ENCODE results near the gene HOXB9. TPM values are rescaled to one million over a fixed set of nuclear protein-coding genes. Genes with fewer than 3 reads are reported as not detected.

Gene HOXB9
- total RNA-seq, 1 donor: not detected

- TF ChIP-seq CTCF (IDR thresholded peaks at IDR 0.05; ENCODE audit: insufficient read depth, low read length): no peak
- DNase-seq (ENCODE audit: low read depth): no peak
- no peak overlapping the region for H3K4me3 ChIP-seq (ENCODE audit: low read depth, low read length)
Measured at GRCh38 chr17:48627623-48628521, 1.7 kb upstream of the HOXB9 start.

GRCh38 chr17:48627118-48627597 lies 1.0 kb upstream of the HOXB9 start:
- no peak overlapping the region for H3K4me3 ChIP-seq (ENCODE audit: low read depth, low read length)
- no peak for TF ChIP-seq CTCF (IDR thresholded peaks at IDR 0.05; ENCODE audit: insufficient read depth, low read length)
- DNase-seq (ENCODE audit: low read depth): no peak

GRCh38 chr17:48625495-48626244 lies 488 bp downstream of the HOXB9 start:
- TF ChIP-seq CTCF (IDR thresholded peaks at IDR 0.05; ENCODE audit: insufficient read depth, low read length): no peak

GRCh38 chr17:48624544-48625494 lies 1.3 kb downstream of the HOXB9 start:
- no peak for TF ChIP-seq CTCF (IDR thresholded peaks at IDR 0.05; ENCODE audit: insufficient read depth, low read length)
- H3K4me3 ChIP-seq (ENCODE audit: low read depth, low read length): peak overlapping the region; percentile 31
- DNase-seq (ENCODE audit: low read depth): no peak

More at GRCh38 chr17:48625495-48626244, 488 bp downstream of the HOXB9 start:
- peak overlapping the region; percentile 31 for H3K4me3 ChIP-seq (ENCODE audit: low read depth, low read length)
- no peak for DNase-seq (ENCODE audit: low read depth)

- DNase-seq (ENCODE audit: low read depth): no peak
- no peak for TF ChIP-seq CTCF (IDR thresholded peaks at IDR 0.05; ENCODE audit: insufficient read depth, low read length)
- no peak overlapping the region for H3K4me3 ChIP-seq (ENCODE audit: low read depth, low read length)
Measured at GRCh38 chr17:48624118-48624517, 2.0 kb downstream of the HOXB9 start.

GRCh38 chr17:48623583-48623982 lies 2.6 kb downstream of the HOXB9 start:
- no peak for TF ChIP-seq CTCF (IDR thresholded peaks at IDR 0.05; ENCODE audit: insufficient read depth, low read length)

More at GRCh38 chr17:48623583-48623982, 2.6 kb downstream of the HOXB9 start:
- H3K4me3 ChIP-seq (ENCODE audit: low read depth, low read length): no peak overlapping the region
- no peak for DNase-seq (ENCODE audit: low read depth)

Data from fibroblast of the aortic adventitia (primary cell).